ENCODE results near the gene C1QTNF1.

Gene C1QTNF1, protein sequence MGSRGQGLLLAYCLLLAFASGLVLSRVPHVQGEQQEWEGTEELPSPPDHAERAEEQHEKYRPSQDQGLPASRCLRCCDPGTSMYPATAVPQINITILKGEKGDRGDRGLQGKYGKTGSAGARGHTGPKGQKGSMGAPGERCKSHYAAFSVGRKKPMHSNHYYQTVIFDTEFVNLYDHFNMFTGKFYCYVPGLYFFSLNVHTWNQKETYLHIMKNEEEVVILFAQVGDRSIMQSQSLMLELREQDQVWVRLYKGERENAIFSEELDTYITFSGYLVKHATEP

DNA sequence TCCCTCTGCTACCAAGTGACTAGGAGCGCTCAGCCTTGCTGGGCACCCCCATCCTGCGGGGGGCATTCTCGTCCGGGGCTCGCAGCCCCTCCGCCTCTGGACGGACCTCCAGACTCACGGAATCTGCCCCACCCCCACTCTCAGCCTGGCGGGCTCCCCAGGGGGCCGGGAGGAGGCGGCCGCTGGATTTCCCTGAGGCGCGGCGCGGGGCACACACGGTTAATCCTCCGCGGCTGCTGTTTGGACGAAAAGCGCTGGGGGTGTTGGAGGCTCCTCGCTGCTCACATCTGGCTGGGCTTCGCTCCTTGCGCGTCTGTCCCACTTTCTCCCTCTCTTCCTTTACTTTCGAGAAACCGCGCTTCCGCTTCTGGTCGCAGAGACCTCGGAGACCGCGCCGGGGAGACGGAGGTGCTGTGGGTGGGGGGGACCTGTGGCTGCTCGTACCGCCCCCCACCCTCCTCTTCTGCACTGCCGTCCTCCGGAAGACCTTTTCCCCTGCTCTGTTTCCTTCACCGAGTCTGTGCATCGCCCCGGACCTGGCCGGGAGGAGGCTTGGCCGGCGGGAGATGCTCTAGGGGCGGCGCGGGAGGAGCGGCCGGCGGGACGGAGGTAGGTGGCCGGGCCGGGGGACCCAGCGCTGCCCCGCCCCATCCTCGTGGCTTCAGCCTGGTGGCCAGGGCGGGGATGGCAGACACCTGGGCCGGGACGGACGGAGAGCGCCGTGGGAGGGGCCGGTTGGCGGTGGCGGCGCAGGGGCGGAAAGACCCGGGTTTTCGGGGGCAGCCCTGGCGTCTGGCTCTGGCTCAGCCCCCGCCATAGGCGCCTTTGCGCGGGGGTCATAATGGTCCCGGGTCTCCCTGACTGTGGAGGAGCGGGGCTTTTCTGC lies at the start of gene C1QTNF1:
C1QTNF1 (plus strand) TSS at position 284 of the 886 bp plus-strand sequence. CDS start 19,800 bp downstream, outside the sequence.
- DNase-seq (ENCODE audit: extremely low read depth, low read depth): no peak
- TF ChIP-seq, protein P1, sequence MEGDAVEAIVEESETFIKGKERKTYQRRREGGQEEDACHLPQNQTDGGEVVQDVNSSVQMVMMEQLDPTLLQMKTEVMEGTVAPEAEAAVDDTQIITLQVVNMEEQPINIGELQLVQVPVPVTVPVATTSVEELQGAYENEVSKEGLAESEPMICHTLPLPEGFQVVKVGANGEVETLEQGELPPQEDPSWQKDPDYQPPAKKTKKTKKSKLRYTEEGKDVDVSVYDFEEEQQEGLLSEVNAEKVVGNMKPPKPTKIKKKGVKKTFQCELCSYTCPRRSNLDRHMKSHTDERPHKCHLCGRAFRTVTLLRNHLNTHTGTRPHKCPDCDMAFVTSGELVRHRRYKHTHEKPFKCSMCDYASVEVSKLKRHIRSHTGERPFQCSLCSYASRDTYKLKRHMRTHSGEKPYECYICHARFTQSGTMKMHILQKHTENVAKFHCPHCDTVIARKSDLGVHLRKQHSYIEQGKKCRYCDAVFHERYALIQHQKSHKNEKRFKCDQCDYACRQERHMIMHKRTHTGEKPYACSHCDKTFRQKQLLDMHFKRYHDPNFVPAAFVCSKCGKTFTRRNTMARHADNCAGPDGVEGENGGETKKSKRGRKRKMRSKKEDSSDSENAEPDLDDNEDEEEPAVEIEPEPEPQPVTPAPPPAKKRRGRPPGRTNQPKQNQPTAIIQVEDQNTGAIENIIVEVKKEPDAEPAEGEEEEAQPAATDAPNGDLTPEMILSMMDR (IDR thresholded peaks at IDR 0.05; ENCODE audit: low read depth, low read length, missing control alignments): peak; percentile 2
- H3K4me3 ChIP-seq (replicated peaks; ENCODE audit: low read depth, low read length): peak within 1 kb of the TSS; percentile 54

DNA sequence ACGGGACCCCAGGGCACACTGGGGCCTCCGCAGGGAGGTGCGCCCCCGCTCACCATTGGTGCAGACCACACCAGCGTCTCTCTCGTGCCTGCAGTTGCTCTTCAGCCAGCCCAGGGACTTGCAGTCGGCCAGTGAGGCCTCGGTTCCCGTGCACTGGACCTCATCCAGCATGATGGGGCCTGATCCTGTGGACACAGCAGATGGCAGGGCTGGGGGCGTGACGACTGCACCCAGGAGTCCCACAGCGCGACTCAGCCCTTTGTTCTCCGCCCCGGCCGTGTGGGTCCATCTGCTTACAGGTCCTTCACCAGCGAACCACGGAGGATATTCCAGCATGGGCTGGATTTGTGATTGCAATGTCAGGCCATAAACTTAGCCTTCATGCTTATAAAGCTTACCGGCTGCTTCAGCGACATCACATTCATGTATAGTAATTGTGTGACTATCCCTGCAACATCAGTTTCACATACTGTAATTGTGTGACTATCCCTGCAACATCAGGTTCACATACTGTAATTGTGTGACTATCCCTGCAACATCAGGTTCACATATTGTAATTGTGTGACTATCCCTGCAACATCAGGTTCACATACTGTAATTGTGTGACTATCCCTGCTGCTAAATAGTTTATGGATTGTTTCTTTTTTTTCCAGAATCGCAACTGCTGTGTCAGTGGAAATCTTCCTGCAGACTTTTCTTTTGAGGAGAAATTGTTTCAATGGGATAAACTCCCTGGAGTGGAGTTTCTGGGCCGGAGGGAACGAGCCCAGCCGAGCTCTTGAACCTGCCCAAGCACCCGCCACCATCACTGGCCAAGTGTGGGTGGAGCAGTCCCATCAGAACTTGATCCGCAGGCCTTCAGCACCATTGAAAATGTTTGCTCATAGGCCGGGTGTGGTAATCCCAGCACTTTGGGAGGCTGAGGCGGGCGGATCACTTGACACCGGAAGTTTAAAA lies 49.1 kb upstream of the C1QTNF1 start:
- TF ChIP-seq, protein P1 (IDR thresholded peaks at IDR 0.05; ENCODE audit: low read depth, low read length, missing control alignments): no peak
- peak; percentile 74 for DNase-seq (ENCODE audit: extremely low read depth, low read depth)
- H3K4me3 ChIP-seq (replicated peaks; ENCODE audit: low read depth, low read length): peak overlapping the region; percentile 5; the same call in 1 of the 2 replicates

DNA sequence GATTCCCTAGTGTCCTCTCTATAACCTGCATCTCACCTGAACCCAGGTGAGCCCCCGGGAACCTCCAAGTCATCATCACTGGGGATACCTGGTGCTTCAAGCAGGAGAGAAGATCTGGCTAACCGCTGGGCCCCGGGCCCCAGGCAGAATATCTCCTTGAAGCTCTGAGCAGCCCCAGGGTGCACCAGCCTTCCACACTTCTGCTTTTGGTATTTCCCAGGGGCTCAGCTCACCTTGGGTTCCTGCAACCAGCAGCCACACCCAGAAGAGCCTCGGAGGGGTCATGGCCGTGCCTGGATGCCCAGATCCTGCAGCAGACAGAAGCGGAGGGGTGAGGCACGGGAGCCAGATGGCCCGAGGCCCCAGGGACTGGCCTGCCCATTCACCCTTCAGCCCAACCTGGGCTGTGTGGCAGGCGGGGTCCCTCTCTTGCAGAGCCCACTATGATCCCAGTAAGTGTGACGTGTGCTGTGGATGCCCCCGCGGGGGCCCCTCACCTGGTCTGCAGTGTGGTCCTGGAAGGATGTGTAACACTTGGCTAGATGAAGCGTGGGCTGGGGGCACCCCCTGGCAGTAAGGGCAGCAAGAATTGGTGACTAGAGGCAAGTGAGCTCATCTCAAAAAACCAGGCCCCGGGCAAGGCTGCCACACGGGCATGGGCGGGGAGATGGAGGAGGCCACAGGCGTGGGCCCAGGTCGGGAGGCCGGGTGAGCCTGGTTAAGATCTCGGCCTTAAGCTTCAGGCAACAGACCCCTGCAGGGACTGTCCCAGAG lies 46.9 kb upstream of the C1QTNF1 start:
- no peak for DNase-seq (ENCODE audit: extremely low read depth, low read depth)
- H3K4me3 ChIP-seq (replicated peaks; ENCODE audit: low read depth, low read length): no peak overlapping the region
- TF ChIP-seq, protein P1 (IDR thresholded peaks at IDR 0.05; ENCODE audit: low read depth, low read length, missing control alignments): no peak

DNA sequence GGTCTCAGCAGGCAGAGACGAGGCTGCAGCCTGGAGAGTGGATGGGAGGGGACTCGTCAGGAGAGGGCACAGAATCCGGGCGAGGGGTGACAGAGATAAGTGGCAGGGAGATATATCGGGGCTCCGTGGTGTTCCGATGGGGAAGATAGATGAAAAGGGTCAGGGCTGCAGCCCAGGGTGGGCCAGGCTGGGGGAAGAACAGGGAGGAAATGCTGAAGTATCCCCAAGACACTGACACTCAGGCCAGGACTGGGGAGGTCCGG lies 46.4 kb upstream of the C1QTNF1 start:
- DNase-seq (ENCODE audit: extremely low read depth, low read depth): no peak
- TF ChIP-seq, protein P1 (IDR thresholded peaks at IDR 0.05; ENCODE audit: low read depth, low read length, missing control alignments): no peak
- no peak overlapping the region for H3K4me3 ChIP-seq (replicated peaks; ENCODE audit: low read depth, low read length)

DNA sequence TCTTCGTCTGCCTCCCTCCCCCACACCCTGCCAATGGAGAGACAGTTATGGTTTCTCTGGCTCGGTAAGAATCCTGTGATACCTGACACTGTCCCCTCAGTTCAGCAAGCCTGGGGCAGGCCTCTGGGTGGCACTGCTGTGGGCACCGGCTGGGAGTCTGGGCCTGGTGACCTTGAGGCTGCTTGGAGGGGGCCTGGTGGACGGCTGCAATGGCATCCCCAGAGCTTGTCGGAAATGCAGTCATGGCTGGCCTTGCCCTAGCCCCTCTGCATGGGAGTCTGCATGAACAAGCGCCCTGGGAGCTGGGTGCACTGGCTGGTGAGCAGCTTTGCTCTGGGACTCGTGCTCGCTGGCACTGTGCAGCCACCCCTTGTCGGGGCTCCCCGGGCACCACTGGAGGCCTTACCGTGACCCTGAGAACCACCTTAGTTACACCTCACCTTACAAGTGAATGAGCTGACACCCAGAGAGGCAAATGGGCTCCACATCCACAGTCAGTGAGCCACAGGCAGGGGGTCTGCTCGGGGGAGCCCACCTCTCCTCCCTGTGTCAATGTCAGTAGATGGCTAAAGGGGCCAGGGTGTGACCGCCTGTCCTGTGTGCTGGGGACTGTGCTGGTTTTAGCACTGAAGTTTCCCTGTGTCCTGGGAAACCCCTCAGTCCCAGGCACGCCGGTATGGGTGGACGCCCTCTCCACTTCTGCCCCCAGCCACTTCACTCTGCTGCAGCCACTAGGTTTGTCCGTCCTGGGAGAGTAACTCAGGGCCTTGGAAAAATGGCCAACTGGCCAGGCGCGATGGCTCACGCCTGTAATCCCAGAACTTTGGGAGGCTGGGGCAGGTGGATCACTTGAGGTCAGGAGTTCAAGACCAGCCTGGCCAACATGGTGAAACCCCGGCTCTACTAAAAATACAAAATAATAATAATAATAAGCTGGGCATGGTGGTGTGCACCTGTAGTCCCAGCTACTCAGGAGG lies 45.7 kb upstream of the C1QTNF1 start:
- TF ChIP-seq, protein P1 (IDR thresholded peaks at IDR 0.05; ENCODE audit: low read depth, low read length, missing control alignments): no peak
- peak overlapping the region; percentile 22; the same call in 1 of the 2 replicates for H3K4me3 ChIP-seq (replicated peaks; ENCODE audit: low read depth, low read length)
- DNase-seq (ENCODE audit: extremely low read depth, low read depth): no peak
